Stimulated activated CD8-positive, alpha-beta memory T cell treated with anti-CD3 and anti-CD28 coated beads, Interleukin-7, amount 100 ng/mL, for 48 hours (primary cell): Measurements from ENCODE around the gene USP17L27.
"Not testable (repeated sequence)": the region's sequence is repeated elsewhere in the genome, so short reads cannot be mapped to it uniquely, and the experiment has no call there.

Experiments used
- DNase-seq, 2 donors: peaks; one replicate each; pipeline ENCODE4 v3.0.0-alpha.2; 2020; ENCODE audit warnings: low read depth in 1 of 2; ENCODE audit errors: extremely low read depth in 1 of 2

The USP17L27 gene, protein sequence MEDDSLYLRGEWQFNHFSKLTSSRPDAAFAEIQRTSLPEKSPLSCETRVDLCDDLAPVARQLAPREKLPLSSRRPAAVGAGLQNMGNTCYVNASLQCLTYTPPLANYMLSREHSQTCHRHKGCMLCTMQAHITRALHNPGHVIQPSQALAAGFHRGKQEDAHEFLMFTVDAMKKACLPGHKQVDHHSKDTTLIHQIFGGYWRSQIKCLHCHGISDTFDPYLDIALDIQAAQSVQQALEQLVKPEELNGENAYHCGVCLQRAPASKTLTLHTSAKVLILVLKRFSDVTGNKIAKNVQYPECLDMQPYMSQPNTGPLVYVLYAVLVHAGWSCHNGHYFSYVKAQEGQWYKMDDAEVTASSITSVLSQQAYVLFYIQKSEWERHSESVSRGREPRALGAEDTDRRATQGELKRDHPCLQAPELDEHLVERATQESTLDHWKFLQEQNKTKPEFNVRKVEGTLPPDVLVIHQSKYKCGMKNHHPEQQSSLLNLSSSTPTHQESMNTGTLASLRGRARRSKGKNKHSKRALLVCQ

GRCh38 chr4:9343848-9344247 is at the start of gene USP17L27:
USP17L27 (plus strand) TSS chr4:9344148; CDS start chr4:9344148, 0 bp downstream.
- DNase-seq, result not testable (repeated sequence)

GRCh38 chr4:9324191-9324590 is 19.8 kb upstream of the USP17L27 start:
- DNase-seq, result not testable (repeated sequence)

DNA sequence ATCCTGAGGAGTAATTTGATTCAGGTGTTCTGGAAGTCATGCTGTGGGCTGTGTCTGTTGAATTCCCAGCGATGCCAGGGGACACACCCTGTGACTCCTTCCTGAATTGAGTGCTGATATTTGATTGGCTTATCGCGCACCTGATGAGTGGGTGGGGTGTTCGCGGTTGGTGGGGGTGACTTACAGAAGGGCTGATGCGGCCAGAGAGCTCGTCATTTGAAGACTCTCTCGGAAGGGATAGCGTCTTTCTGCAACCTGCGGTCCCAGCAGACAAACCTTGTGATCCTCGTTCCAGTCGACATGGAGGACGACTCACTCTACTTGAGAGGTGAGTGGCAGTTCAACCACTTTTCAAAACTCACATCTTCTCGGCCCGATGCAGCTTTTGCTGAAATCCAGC is 19.1 kb upstream of the USP17L27 start, which contains the start of gene USP17L24:
Gene USP17L24 (plus strand): TSS at position 301 of the 400 bp plus-strand sequence. CDS start 0 bp downstream, at position 301.
- DNase-seq, result not testable (repeated sequence)

DNA sequence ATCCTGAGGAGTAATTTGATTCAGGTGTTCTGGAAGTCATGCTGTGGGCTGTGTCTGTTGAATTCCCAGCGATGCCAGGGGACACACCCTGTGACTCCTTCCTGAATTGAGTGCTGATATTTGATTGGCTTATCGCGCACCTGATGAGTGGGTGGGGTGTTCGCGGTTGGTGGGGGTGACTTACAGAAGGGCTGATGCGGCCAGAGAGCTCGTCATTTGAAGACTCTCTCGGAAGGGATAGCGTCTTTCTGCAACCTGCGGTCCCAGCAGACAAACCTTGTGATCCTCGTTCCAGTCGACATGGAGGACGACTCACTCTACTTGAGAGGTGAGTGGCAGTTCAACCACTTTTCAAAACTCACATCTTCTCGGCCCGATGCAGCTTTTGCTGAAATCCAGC is 14.3 kb upstream of the USP17L27 start, which contains the start of gene USP17L25:
Gene USP17L25 (plus strand): TSS at position 301 of the 400 bp plus-strand sequence. CDS start 0 bp downstream, at position 301.
- DNase-seq, result not testable (repeated sequence)

DNA sequence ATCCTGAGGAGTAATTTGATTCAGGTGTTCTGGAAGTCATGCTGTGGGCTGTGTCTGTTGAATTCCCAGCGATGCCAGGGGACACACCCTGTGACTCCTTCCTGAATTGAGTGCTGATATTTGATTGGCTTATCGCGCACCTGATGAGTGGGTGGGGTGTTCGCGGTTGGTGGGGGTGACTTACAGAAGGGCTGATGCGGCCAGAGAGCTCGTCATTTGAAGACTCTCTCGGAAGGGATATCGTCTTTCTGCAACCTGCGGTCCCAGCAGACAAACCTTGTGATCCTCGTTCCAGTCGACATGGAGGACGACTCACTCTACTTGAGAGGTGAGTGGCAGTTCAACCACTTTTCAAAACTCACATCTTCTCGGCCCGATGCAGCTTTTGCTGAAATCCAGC is 9.6 kb upstream of the USP17L27 start, which contains the start of gene USP17L26:
Gene USP17L26 (plus strand): TSS at position 301 of the 400 bp plus-strand sequence. CDS start 0 bp downstream, at position 301.
- not testable (repeated sequence) for DNase-seq

GRCh38 chr4:9339103-9339502 is 4.8 kb upstream of the USP17L27 start, which contains the start of gene USP17L5:
USP17L5 (plus strand) TSS chr4:9339403; CDS start chr4:9339403, 0 bp downstream.
- not testable (repeated sequence) for DNase-seq

DNA sequence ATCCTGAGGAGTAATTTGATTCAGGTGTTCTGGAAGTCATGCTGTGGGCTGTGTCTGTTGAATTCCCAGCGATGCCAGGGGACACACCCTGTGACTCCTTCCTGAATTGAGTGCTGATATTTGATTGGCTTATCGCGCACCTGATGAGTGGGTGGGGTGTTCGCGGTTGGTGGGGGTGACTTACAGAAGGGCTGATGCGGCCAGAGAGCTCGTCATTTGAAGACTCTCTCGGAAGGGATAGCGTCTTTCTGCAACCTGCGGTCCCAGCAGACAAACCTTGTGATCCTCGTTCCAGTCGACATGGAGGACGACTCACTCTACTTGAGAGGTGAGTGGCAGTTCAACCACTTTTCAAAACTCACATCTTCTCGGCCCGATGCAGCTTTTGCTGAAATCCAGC is 4.6 kb downstream of the USP17L27 start, which contains the start of gene USP17L28:
Gene USP17L28 (plus strand): TSS at position 301 of the 400 bp plus-strand sequence. CDS start 0 bp downstream, at position 301.
- DNase-seq, result not testable (repeated sequence)

- not testable (repeated sequence) for DNase-seq
These were observed 6.9 kb downstream of the USP17L27 start for GRCh38 chr4:9350866-9351265.

- not testable (repeated sequence) for DNase-seq
These were observed 9.4 kb downstream of the USP17L27 start, which contains the start of gene USP17L29 for GRCh38 chr4:9353338-9353737. USP17L29 (plus strand) TSS chr4:9353638; CDS start chr4:9353638, 0 bp downstream.

- not testable (repeated sequence) for DNase-seq
These were observed 18.9 kb downstream of the USP17L27 start, which contains the start of gene USP17L30 for GRCh38 chr4:9362829-9363228. USP17L30 (plus strand) TSS chr4:9363129; CDS start chr4:9363129, 0 bp downstream.

- DNase-seq, result not testable (repeated sequence)
These were observed 35.9 kb downstream of the USP17L27 start for GRCh38 chr4:9379881-9380280.

- DNase-seq, result peak in 1 of 2 donors; percentile 31
These were observed 37.1 kb downstream of the USP17L27 start for GRCh38 chr4:9381012-9381534.

- no peak for DNase-seq
These were observed 40.2 kb downstream of the USP17L27 start for GRCh38 chr4:9384126-9384525.

DNA sequence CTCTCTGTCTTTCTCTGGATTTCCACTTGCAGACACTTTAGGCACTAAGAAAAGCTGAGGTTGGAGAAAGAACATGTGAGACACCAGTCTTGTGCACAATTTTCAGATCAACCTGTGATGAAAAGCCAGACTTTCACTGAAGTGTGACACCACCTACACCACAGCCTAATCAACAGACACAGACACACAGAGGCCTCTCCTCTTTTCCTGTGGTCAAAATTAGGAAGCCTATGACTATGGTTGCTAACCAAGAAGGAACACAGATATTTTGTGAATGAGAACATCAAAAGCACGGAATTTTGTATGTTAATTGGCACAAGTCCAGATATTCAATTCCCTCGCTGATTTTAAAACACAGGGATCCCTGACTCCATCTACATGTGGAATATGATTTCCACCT is 45.1 kb downstream of the USP17L27 start:
- DNase-seq, result not testable (repeated sequence)
